Large intestine (tissue), 12 donors: ENCODE measurements around the gene CCNT1. TPM values are rescaled to one million over a fixed set of nuclear protein-coding genes. Genes with fewer than 3 reads are reported as not detected.

Experiments used
- DNase-seq, 2 donors: peaks; one replicate each; pipeline versions ENCODE4 v3.0.0 to v3.0.0-alpha.2; 2013
- H3K27ac ChIP-seq: one replicate; pipeline ENCODE4 v1.5.1; 2013; ENCODE audit warnings: low read length
- H3K27me3 ChIP-seq: 2 replicates; pipeline ENCODE4 v1.6.1; 2013; ENCODE audit warnings: low read length; ENCODE audit not compliant: control insufficient read depth, insufficient read depth
- H3K36me3 ChIP-seq: 2 replicates; pipeline ENCODE4 v1.6.1; 2013; ENCODE audit warnings: low read length; ENCODE audit not compliant: control insufficient read depth, insufficient read depth
- H3K4me1 ChIP-seq: one replicate; pipeline ENCODE4 v1.6.1; 2013; ENCODE audit warnings: low read length; ENCODE audit not compliant: control insufficient read depth, insufficient read depth
- H3K4me3 ChIP-seq: one replicate; pipeline ENCODE4 v1.5.1; 2013; ENCODE audit warnings: low read length
- H3K9me3 ChIP-seq: one replicate; pipeline ENCODE4 v1.6.1; 2013; ENCODE audit warnings: mild to moderate bottlenecking, low read depth, low read length, moderate library complexity; ENCODE audit not compliant: control insufficient read depth
- WGBS: methylation state at CpG from one replicate; pipeline ENCODE4 v1.1.5; 2013; ENCODE audit warnings: low lambda C conversion rate; ENCODE audit not compliant: insufficient coverage; 5-methylcytosine and 5-hydroxymethylcytosine counted together
- long read RNA-seq, 11 donors: transcript quantifications; one replicate each; lab custom pipeline, GENCODE V29; 2026
- polyA plus RNA-seq: library from polyadenylated mRNA; unstranded; fragments of 120-200 nt; gene quantifications from one replicate; pipeline ENCODE4 v1.2.1, GENCODE V29; 2013

Gene CCNT1
- polyA plus RNA-seq, result 20.8 TPM
- long read RNA-seq, donor 1, partial matches to known transcripts, result 0 of 2 reads
- long read RNA-seq, donor 1, other reads (novel, unspliced or antisense), result 0 of 2 reads
- long read RNA-seq, donor 2, full-length matches to known transcripts, result 13 of 13 reads
- long read RNA-seq, donor 2, partial matches to known transcripts, result 0 of 13 reads
- long read RNA-seq, donor 2, other reads (novel, unspliced or antisense), result 0 of 13 reads
- long read RNA-seq, donor 3, result 0 reads
- long read RNA-seq, donor 4, result 0 reads
- long read RNA-seq, donor 5, full-length matches to known transcripts, result 4 of 4 reads
- long read RNA-seq, donor 5, partial matches to known transcripts, result 0 of 4 reads
- long read RNA-seq, donor 5, other reads (novel, unspliced or antisense), result 0 of 4 reads
- long read RNA-seq, donor 6, full-length matches to known transcripts, result 8 of 8 reads
- long read RNA-seq, donor 6, partial matches to known transcripts, result 0 of 8 reads
- long read RNA-seq, donor 6, other reads (novel, unspliced or antisense), result 0 of 8 reads
- long read RNA-seq, donor 7, full-length matches to known transcripts, result 4 of 4 reads
- long read RNA-seq, donor 7, partial matches to known transcripts, result 0 of 4 reads
- long read RNA-seq, donor 7, other reads (novel, unspliced or antisense), result 0 of 4 reads
- long read RNA-seq, donor 8, full-length matches to known transcripts, result 5 of 5 reads
- long read RNA-seq, donor 8, partial matches to known transcripts, result 0 of 5 reads
- long read RNA-seq, donor 8, other reads (novel, unspliced or antisense), result 0 of 5 reads
- long read RNA-seq, donor 9, full-length matches to known transcripts, result 7 of 7 reads
- long read RNA-seq, donor 9, partial matches to known transcripts, result 0 of 7 reads
- long read RNA-seq, donor 9, other reads (novel, unspliced or antisense), result 0 of 7 reads
- long read RNA-seq, donor 10, full-length matches to known transcripts, result 9 of 9 reads
- long read RNA-seq, donor 10, partial matches to known transcripts, result 0 of 9 reads
- long read RNA-seq, donor 10, other reads (novel, unspliced or antisense), result 0 of 9 reads
- long read RNA-seq, donor 11, full-length matches to known transcripts, result 2 of 2 reads
- long read RNA-seq, donor 11, partial matches to known transcripts, result 0 of 2 reads
- long read RNA-seq, donor 11, other reads (novel, unspliced or antisense), result 0 of 2 reads

- Histone ChIP-seq H3K27me3 (no peaks in the 10 kb centered on the region), H3K9me3 (no peaks in the 10 kb centered on the region), H3K36me3 (peaks cover 12% of the 10 kb centered on the region), H3K4me1 (peaks cover 6% of the 10 kb centered on the region), H3K4me3 (peak within 1 kb of the TSS; percentile 85), H3K27ac (peak within 1 kb of the TSS; percentile 93)
- WGBS, result 0% methylated on average over 1 of the region's 61 CpGs
- peak; percentile 100 for DNase-seq
Measured at GRCh38 chr12:48716493-48717251, at the start of gene CCNT1. TSS of gene CCNT1 (minus strand) at chr12:48716707. CDS start at chr12:48716675, 32 bp downstream.

GRCh38 chr12:48765753-48766162 is 49.3 kb upstream of the CCNT1 start:
- peaks cover 40% of the 10 kb centered on the region for H3K36me3 ChIP-seq
- no CpG with 5 or more reads among the region's 5 CpGs for WGBS
- H3K27ac ChIP-seq, result no peak overlapping the region
- no peaks in the 10 kb centered on the region for H3K27me3 ChIP-seq
- no peaks in the 10 kb centered on the region for H3K4me1 ChIP-seq
- no peak for DNase-seq
- H3K4me3 ChIP-seq, result no peak overlapping the region
- H3K9me3 ChIP-seq, result no peaks in the 10 kb centered on the region

- H3K27me3 ChIP-seq, result no peaks in the 10 kb centered on the region
- no peaks in the 10 kb centered on the region for H3K4me1 ChIP-seq
- peaks cover 33% of the 10 kb centered on the region for H3K36me3 ChIP-seq
- DNase-seq, result no peak
- no peak overlapping the region for H3K27ac ChIP-seq
- no peaks in the 10 kb centered on the region for H3K9me3 ChIP-seq
- no peak overlapping the region for H3K4me3 ChIP-seq
- WGBS, result no CpG with 5 or more reads among the region's 2 CpGs
Measured at GRCh38 chr12:48764521-48764920, 48.0 kb upstream of the CCNT1 start.

GRCh38 chr12:48758737-48759136 is 42.2 kb upstream of the CCNT1 start:
- no peak for DNase-seq

GRCh38 chr12:48758186-48758585 is 41.7 kb upstream of the CCNT1 start:
- Histone ChIP-seq H3K27me3 (no peaks in the 10 kb centered on the region), H3K36me3 (no peaks in the 10 kb centered on the region), H3K4me1 (peaks cover 4% of the 10 kb centered on the region), H3K9me3 (no peaks in the 10 kb centered on the region), H3K4me3 (no peak overlapping the region), H3K27ac (no peak overlapping the region)
- no peak for DNase-seq
- 40% methylated on average over 1 of the region's 4 CpGs for WGBS

More at GRCh38 chr12:48758737-48759136, 42.2 kb upstream of the CCNT1 start:
- no peaks in the 10 kb centered on the region for H3K36me3 ChIP-seq
- no peaks in the 10 kb centered on the region for H3K9me3 ChIP-seq
- H3K27me3 ChIP-seq, result no peaks in the 10 kb centered on the region
- peaks cover 4% of the 10 kb centered on the region for H3K4me1 ChIP-seq
- no peak overlapping the region for H3K4me3 ChIP-seq
- no peak overlapping the region for H3K27ac ChIP-seq

GRCh38 chr12:48750769-48751356 is 34.4 kb upstream of the CCNT1 start:
- no peaks in the 10 kb centered on the region for H3K36me3 ChIP-seq

GRCh38 chr12:48750215-48750614 is 33.7 kb upstream of the CCNT1 start:
- H3K27ac ChIP-seq, result no peak overlapping the region
- H3K36me3 ChIP-seq, result no peaks in the 10 kb centered on the region
- H3K4me3 ChIP-seq, result no peak overlapping the region
- WGBS, result no CpG with 5 or more reads among the region's 1 CpG
- no peaks in the 10 kb centered on the region for H3K27me3 ChIP-seq
- DNase-seq, result no peak
- H3K9me3 ChIP-seq, result no peaks in the 10 kb centered on the region
- H3K4me1 ChIP-seq, result no peaks in the 10 kb centered on the region

More at GRCh38 chr12:48750769-48751356, 34.4 kb upstream of the CCNT1 start:
- H3K27me3 ChIP-seq, result no peaks in the 10 kb centered on the region
- H3K4me3 ChIP-seq, result no peak overlapping the region
- no peaks in the 10 kb centered on the region for H3K9me3 ChIP-seq
- no peak for DNase-seq
- 60% methylated on average over 2 of the region's 2 CpGs for WGBS
- no peak overlapping the region for H3K27ac ChIP-seq
- no peaks in the 10 kb centered on the region for H3K4me1 ChIP-seq

GRCh38 chr12:48744251-48745008 is 27.9 kb upstream of the CCNT1 start:
- WGBS, result 100% methylated on average over 1 of the region's 9 CpGs
- Histone ChIP-seq H3K36me3 (no peaks in the 10 kb centered on the region), H3K4me1 (no peaks in the 10 kb centered on the region), H3K4me3 (no peak overlapping the region), H3K9me3 (no peaks in the 10 kb centered on the region), H3K27me3 (peaks cover 6% of the 10 kb centered on the region), H3K27ac (no peak overlapping the region)
- no peak for DNase-seq

- no peak for DNase-seq
- Histone ChIP-seq H3K4me1 (no peaks in the 10 kb centered on the region), H3K27ac (no peak overlapping the region), H3K9me3 (no peaks in the 10 kb centered on the region), H3K27me3 (peaks cover 6% of the 10 kb centered on the region), H3K36me3 (no peaks in the 10 kb centered on the region), H3K4me3 (no peak overlapping the region)
- no CpG with 5 or more reads among the region's 5 CpGs for WGBS
Measured at GRCh38 chr12:48739618-48740269, 23.2 kb upstream of the CCNT1 start.
